Measurements from ENCODE around the gene FASN.

DNA sequence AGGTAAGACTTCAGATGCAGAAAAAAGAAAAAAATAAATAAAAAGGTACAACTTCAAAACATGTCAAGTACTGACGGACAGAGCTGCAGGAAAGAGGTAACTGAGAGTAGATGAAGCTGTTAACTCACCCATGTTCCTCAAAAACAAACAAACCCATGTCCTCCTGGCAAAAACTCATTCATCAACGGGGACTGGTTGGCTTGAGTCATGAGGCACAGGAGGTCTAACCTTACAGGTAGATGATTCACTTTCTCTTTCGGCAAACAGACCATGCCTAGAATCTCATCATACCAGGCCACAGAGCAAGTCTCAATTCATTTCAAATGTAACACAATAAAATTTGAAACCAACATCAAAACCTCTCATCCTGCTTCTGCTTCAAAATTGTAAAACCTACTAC is 12.3 kb upstream of the FASN start:
- TF ChIP-seq, protein P1, sequence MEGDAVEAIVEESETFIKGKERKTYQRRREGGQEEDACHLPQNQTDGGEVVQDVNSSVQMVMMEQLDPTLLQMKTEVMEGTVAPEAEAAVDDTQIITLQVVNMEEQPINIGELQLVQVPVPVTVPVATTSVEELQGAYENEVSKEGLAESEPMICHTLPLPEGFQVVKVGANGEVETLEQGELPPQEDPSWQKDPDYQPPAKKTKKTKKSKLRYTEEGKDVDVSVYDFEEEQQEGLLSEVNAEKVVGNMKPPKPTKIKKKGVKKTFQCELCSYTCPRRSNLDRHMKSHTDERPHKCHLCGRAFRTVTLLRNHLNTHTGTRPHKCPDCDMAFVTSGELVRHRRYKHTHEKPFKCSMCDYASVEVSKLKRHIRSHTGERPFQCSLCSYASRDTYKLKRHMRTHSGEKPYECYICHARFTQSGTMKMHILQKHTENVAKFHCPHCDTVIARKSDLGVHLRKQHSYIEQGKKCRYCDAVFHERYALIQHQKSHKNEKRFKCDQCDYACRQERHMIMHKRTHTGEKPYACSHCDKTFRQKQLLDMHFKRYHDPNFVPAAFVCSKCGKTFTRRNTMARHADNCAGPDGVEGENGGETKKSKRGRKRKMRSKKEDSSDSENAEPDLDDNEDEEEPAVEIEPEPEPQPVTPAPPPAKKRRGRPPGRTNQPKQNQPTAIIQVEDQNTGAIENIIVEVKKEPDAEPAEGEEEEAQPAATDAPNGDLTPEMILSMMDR (IDR thresholded peaks at IDR 0.05) = no peak
- no peak for TF ChIP-seq POLR2A (IDR thresholded peaks at IDR 0.05)
